NCI-H1436 (cell line): ENCODE measurements around the gene TXNRD2.

Source experiments
- DNase-seq: peaks from one replicate; lab custom pipeline; 2025; lab: John Stamatoyannopoulos, UW

Gene TXNRD2

GRCh38 chr22:19966908-19967750, 25.5 kb upstream of the TXNRD2 start:
- DNase-seq: no peak

DNA sequence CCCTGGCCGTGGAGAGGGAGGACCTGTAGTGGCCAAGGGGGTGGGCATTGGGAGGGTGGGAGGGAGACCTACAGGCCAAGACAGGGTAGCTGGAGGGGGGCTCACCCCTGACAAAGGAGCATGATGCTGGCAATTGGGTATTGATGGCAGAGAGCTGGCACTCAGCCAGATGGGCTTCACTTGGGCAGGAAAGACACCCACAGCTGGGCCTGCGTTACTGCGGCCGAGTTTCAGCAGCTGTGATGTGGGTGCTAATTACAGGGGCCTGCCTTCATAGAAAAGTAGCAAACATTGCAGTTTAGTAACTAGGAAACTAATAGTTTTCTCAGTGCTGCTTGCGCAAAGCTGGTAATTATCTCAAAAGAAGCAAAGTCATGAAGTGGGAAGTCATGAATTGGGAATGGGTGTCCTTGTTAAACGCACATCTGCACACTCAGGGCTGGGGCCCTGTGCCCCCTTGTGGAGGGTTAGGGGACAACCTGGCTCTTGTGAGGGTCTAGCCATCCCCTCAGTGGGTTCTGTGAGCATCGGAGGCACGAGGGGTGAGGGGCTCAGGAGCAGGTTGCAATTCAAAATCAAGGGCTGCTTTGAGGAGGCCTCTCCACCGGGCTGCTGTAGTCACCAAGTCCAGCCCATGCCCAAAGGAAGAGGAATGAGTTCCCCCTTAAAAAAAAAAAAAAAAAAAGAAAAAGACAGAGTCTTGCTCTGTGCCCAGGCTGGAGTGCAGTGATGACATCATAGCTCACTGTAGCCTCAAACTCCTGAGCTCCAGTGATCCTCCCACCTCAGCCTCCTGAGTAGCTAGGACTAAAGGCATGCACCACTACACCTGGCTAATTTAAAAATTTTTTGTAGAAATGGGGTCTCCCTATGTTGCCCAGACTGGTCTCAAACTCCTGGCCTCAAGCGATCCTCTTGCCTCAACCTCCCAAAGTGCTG, 24.4 kb upstream of the TXNRD2 start:
- DNase-seq: no peak

DNA sequence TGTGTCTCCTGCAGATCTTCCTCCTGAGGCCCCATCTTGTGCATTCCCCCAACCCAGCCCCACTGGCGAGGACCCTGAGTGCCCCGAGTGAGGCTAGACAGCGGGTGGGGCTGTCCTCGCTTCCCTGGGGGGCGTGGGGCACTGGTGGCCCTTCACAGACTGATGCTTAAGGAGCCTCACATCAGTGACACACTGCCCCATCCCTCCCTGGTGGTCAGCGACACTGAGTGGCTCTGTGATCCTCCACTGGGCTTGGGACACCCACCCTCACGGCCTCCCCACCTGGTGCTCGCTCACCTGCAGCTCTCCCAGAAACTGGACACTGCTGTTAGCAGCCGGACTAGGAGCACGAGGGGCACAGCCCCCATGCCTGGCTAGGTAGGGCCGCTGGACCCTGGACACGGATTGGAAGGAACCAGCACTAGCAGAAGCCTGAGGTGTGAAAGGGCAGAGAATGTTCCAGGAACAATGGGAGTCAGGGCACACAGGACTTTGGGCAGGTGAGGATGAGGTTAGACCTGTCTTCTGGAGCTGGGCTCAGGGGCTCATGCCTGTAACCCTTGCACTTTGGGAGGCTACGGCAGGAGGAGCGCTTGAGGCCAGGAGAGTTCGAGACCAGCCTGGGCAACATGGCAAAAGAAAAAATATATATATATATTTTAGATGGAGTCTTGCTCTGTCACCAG, 23.2 kb upstream of the TXNRD2 start:
- DNase-seq: no peak

- DNase-seq: no peak
Measured at GRCh38 chr22:19963863-19964642, 22.4 kb upstream of the TXNRD2 start.

GRCh38 chr22:19962909-19963806, 21.5 kb upstream of the TXNRD2 start:
- DNase-seq: no peak

- DNase-seq: peak; percentile 87
Measured at GRCh38 chr22:19962246-19962908, 20.8 kb upstream of the TXNRD2 start.

DNA sequence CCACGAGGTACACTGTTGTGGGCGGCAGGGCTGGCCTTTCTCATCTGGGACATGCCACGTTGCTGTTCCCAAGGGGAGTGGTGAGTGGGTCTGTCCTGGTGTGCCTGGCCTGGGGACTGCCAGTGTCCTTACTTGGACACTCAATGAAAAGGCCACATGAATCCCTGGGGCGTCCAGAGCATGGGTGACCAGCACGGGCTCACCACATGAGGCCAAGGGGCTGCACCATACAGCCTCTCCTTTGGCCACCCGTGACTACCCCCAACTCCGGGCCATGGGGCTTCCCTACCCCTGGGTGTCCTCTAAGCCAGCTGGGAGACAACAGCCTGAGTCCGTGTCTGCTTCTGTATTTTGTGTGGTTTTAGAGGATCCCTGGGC, 20.2 kb upstream of the TXNRD2 start:
- DNase-seq: no peak

DNA sequence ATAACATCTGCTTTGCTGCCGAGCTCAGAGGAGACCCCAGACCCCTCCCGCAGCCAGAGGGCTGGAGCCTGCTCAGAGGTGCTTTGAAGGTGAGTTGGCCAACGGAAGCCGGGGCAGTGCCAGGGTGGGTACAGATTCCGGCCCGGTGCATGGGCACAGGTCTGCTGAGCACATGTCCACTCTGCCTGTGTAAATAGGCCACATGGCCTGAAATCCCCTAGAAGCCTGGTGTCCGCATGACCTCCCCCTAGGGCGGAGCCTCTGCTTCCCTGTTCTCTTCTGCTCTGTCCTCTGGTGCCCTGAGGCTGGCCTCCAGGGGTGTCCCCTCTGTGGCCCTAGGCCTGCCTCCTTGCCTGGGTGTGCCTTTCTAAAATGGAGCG, 19.6 kb upstream of the TXNRD2 start:
- no peak for DNase-seq

DNA sequence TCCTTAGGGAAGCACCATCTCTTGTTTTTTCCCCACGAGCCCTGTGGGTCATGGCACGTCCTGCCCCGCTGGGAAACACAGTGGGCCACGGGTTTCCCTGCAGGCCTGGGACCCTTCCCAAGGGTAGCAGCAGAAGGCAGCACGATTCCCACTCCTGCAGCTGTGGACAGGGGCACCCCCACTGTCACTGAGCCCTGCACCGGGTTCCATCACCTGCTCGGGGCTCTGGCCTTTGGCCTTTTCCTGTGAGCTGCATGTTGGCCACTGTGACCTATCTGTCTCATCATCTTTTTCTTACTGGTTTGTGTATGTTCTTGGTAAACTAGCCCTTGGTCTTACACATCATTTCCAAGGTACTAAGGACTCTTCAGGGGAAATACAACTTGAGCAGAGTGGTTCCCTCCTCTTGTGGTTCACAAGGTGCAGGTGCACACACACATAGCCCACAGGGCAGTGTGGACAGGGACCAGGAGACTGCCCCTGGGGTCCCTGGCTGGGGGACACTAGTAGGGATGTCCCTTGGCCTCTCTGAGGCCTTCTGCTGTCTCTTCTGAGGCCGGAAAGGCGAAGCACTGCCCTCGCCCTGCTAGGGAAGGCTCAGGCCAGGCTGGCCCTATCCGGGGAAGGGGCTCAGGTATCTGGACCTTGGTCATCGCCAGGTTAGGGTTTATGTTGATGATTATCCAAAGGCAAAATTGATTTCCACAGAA, 19.0 kb upstream of the TXNRD2 start:
- no peak for DNase-seq

- DNase-seq: no peak
Measured at GRCh38 chr22:19959587-19960490, 18.2 kb upstream of the TXNRD2 start.

DNA sequence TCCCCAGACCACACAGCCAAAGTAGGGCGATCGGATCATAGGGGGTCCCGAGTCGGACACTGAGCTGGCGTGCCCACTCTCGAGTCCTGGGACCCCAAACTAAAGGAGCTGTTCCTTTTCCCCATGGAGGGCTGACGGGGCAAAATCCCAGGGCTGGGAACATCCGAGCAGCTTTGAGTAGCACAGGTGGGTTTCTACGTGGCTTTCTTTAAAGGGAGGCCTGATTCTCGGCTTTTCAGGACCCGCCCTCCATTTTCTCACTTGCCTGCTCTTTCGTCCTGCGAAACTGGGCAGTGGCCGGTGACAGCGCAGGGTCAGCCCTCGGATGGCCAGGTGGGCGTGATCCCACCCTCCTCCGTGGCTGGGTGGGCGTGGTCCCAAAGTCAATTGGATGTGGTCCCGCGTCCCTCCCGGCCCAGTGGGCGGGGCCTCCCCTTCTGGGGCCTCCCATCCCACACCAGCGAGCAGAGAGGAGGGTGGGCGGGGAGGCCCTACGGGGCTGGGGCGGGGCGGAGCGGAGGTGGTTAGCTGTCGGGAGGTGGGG, 17.5 kb upstream of the TXNRD2 start:
- no peak for DNase-seq

- DNase-seq: no peak
Measured at GRCh38 chr22:19958083-19959042, 16.7 kb upstream of the TXNRD2 start.

- no peak for DNase-seq
Measured at GRCh38 chr22:19957445-19957844, 15.8 kb upstream of the TXNRD2 start.

DNA sequence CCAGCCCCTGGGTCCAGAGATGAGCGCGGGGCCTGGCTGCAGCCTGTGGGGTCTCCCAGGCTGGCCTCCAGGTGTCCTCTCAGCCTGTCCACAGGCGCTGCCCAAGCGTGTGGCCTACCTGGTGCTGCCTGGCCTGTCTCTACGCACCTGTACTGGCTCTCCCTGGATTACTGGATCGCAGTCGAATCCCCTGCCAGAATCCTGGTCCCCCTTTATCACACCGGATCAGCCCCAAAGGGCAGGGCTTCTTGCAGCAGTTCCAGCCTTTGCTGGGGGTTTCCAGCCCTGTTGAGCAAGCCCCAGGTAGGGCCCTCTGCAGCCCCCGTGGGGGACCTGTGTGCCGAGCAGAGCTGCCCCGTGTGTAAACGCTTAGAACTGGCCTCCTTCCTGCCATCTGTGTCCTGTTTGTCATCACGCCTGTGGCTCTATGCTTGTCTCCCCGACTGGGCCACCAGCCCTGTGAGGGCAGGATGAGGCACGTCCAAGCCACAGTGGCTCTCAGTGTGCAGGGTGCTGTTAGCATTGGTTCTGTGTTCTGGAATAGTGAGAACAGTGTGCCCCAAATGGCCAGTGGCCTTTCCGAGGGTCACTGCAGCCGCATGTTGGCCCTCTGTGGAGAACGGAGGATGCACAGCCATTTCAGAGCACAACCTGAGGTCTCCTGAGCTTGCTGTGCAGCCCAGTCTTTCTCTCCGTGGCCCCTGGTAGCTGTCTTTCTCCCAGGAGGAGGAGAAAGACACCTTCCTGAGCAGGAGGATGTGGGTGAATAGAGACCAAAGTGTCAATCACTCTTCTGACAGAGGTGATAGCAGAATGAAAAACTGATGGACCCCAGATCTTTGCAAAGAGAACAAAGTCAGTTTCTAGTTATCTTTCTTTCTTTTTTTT, 13.9 kb upstream of the TXNRD2 start:
- no peak for DNase-seq

GRCh38 chr22:19951346-19951745, 9.7 kb upstream of the TXNRD2 start:
- no peak for DNase-seq
